Naive thymus-derived CD4-positive, alpha-beta T cell (primary cell): ENCODE measurements around the gene LRCH1. TPM values are rescaled to one million over a fixed set of nuclear protein-coding genes. Genes with fewer than 3 reads are reported as not detected.

Experiments
- ATAC-seq: fragments of 150-1000 bp; cut with Tn5 transposase; 2 replicates; pipeline ENCODE4 v1.10.0; 2021; ENCODE audit warnings: mild to moderate bottlenecking, moderate library complexity
- CTCF ChIA-PET: fragments of 350-600 bp; sonication (Branson Sonifier 250); formaldehyde crosslinking; loops from one replicate; lab custom pipeline; 2021; ENCODE audit warnings: antibody characterized with exemption; lab: Charles Lee
- POLR2A ChIA-PET: fragments of 350-600 bp; sonication (Branson Sonifier 250); formaldehyde crosslinking; loops from one replicate; lab custom pipeline; 2021; ENCODE audit warnings: antibody characterized with exemption, inconsistent platforms; lab: Charles Lee
- DNase-seq, 9 donors: peaks; one replicate each; pipeline versions ENCODE4 v3.0.0 to v3.0.0-alpha.2; 2020 to 2022; ENCODE audit warnings: mixed read lengths in 1 of 9
- H3K27ac ChIP-seq: one replicate; pipeline ENCODE4 v1.7.0; 2013; ENCODE audit warnings: mild to moderate bottlenecking, low read depth, low read length, moderate library complexity
- H3K27me3 ChIP-seq, 2 donors: one replicate each; pipeline ENCODE4 v1.7.0; 2013; ENCODE audit warnings: low read length in 2 of 2, mild to moderate bottlenecking in 2 of 2, moderate library complexity in 2 of 2; ENCODE audit not compliant: control insufficient read depth in 2 of 2, insufficient read depth in 2 of 2
- H3K36me3 ChIP-seq, 3 experiments: 1 replicate in 2 of 3; 2 replicates in 1 of 3; pipeline ENCODE4 v1.7.0; 2013; ENCODE audit warnings: low read length in 3 of 3, mild to moderate bottlenecking in 3 of 3, moderate library complexity in 1 of 3; ENCODE audit not compliant: insufficient read depth in 3 of 3, control insufficient read depth in 2 of 3
- H3K4me1 ChIP-seq, 2 donors: one replicate each; pipeline ENCODE4 v1.7.0; 2013; ENCODE audit warnings: low read length in 2 of 2, mild to moderate bottlenecking in 2 of 2, moderate library complexity in 1 of 2; ENCODE audit not compliant: control insufficient read depth in 2 of 2, insufficient read depth in 2 of 2
- H3K4me3 ChIP-seq: 2 replicates; pipeline ENCODE4 v1.7.0; 2013; ENCODE audit warnings: mild to moderate bottlenecking, low read length
- H3K9me3 ChIP-seq, 3 experiments: 1 replicate in 2 of 3; 2 replicates in 1 of 3; pipeline ENCODE4 v1.7.0; 2013; ENCODE audit warnings: low read length in 3 of 3; ENCODE audit not compliant: control insufficient read depth in 2 of 3
- H3K27ac Mint-ChIP-seq, 9 donors: one replicate each; pipeline ENCODE4 v1.8.0; 2020 to 2022; ENCODE audit warnings: mixed read lengths in 9 of 9, mild to moderate bottlenecking in 8 of 9, moderate library complexity in 5 of 9, inconsistent platforms in 2 of 9
- H3K27me3 Mint-ChIP-seq, 5 donors: one replicate each; pipeline ENCODE4 v1.8.0; 2021 to 2022; ENCODE audit warnings: mixed read lengths in 5 of 5, mild to moderate bottlenecking in 1 of 5
- H3K36me3 Mint-ChIP-seq, 5 donors: one replicate each; pipeline ENCODE4 v1.8.0; 2020 to 2022; ENCODE audit warnings: mixed read lengths in 5 of 5, mild to moderate bottlenecking in 3 of 5, inconsistent platforms in 1 of 5
- H3K4me1 Mint-ChIP-seq, 7 donors: one replicate each; pipeline ENCODE4 v1.8.0; 2020 to 2022; ENCODE audit warnings: mixed read lengths in 7 of 7, mild to moderate bottlenecking in 3 of 7, inconsistent platforms in 1 of 7
- H3K4me3 Mint-ChIP-seq, 10 donors: one replicate each; pipeline ENCODE4 v1.8.0; 2020 to 2022; ENCODE audit warnings: mild to moderate bottlenecking in 10 of 10, mixed read lengths in 10 of 10, moderate library complexity in 6 of 10, inconsistent platforms in 2 of 10
- H3K9me3 Mint-ChIP-seq, 11 donors: one replicate each; pipeline ENCODE4 v1.8.0; 2020 to 2022; ENCODE audit warnings: mixed read lengths in 11 of 11, mild to moderate bottlenecking in 4 of 11, inconsistent platforms in 1 of 11, moderate library complexity in 1 of 11
- intact Hi-C, 2 donors: fragments of 100-400 bp; cut with micrococcal nuclease; formaldehyde crosslinking; loops; one replicate each; pipeline ENCODE4 v1.15.1; 2023
- polyA plus RNA-seq, 2 donors: library from polyadenylated mRNA; unstranded; fragments of 300-500 nt; fragmentation: Illumina TruSeq; gene quantifications; one replicate each; pipeline ENCODE4 v1.2.3, GENCODE V29; 2021
- total RNA-seq, 6 experiments: library from RNA in 5 of 6; stranded (reverse) in 5 of 6; gene quantifications; 1 replicate in 5 of 6; 2 replicates in 1 of 6; pipeline ENCODE4 v1.2.3 and lab custom pipeline; 2021 to 2026

Gene LRCH1
- total and polyA plus RNA-seq, 7 experiments from 2014 or later = 4.1 to 24.2 (median 15.2) TPM

DNA sequence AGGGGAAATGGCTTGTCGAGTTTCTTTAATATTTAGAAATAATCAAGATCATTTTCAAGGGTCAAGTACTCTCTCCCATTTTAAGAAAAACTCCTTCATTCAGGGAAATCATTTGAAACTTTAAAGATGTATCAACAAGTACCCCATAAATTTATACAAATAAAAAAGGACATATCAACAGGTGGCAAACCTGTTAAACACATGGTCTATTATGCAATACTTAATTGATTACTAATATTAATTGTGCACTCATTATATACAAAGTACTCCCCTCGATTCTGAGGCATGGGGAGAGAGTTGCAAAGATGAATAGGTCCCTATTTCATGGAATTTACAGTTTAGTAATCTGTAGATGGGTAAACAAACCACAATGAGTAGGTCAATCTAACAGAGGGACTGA, 2.1 kb upstream of the LRCH1 start:
- Histone ChIP-seq H3K27me3 (no peaks in the 10 kb centered on the region), H3K9me3 (no peaks in the 10 kb centered on the region), H3K4me1 (peaks cover 25 to 26% of the 10 kb centered on the region in 2 donors), H3K27ac (no peak overlapping the region), H3K4me3 (no peak overlapping the region), H3K36me3 (peaks cover 0 to 7% (median 0%) of the 10 kb centered on the region in 3 experiments)
- POLR2A ChIA-PET = no interaction called here
- DNase-seq (no peak), ATAC-seq (no peak)
- intact Hi-C loops = loop anchor here (1.0 to 10.0 kb wide), 13 partner anchors 58 to 1981 kb away; partner anchors contain the start of genes ZC3H13 (in 2 of the 2), GPALPP1 (in 1 of the 2), LCP1 (in 1 of the 2) and NUDT15 (in 1 of the 2)
- peaks cover 0 to 3% (median 0%) of the 10 kb centered on the region in 5 donors for H3K36me3 Mint-ChIP-seq
- H3K4me1 Mint-ChIP-seq = peaks cover 24 to 34% (median 30%) of the 10 kb centered on the region in 7 donors
- no peaks in the 10 kb centered on the region for H3K9me3 Mint-ChIP-seq
- peaks cover 0 to 14% (median 6%) of the 10 kb centered on the region in 5 donors for H3K27me3 Mint-ChIP-seq
- no peak overlapping the region for H3K27ac Mint-ChIP-seq
- CTCF ChIA-PET = interaction anchor here (1.5 to 4.5 kb wide), 3 partner anchors 16 to 170 kb away, joined by 7 to 53 read pairs (median 7); no protein-coding TSS in a partner anchor
- H3K4me3 Mint-ChIP-seq = peak overlapping the region in 3 of 10 donors; percentile 95 to 97 (median 96)

DNA sequence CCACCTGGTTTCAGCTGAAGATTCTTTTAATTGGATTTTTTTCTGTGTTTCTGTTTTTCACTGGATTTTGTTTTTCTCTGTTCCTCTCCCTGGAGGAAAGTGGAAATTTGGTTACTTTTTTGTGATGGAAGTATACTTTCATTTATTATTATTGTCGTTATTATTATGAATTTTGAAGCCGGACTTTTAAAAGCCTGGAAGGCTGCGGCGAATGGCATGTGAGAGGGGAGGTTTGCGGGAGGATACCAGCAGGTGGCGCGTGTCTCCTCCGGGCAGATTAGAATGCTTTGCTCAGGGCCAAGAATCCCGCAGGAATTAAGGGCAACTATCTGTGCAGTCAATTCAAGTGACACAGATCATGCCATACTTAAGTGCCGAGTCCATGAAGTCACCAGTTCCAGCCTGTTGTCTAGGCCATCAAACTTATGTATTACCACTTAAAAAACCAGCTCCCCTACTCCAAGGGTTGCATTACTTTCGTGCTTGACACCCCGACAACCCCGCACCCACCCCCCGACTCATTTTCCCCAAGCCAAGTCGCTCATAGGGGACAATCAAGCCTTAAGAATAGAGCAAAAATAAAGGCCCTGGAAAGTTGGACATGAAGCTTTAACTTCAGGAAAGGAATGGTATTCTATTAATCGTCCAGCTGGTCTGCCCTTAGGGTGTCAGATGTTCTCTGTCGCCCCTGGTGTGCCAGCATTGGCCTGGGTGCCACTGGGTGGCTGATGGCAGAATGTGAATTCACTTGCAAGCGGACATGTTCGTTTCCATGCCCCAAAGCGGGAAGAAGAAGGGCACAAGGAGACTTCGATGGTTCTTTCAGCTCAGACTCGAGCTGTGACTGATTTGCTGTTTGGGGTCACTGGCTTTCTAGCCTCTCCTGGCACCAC, 1.3 kb upstream of the LRCH1 start:
- Mint-ChIP-seq H3K9me3 (no peaks in the 10 kb centered on the region), H3K27me3 (peaks cover 0 to 14% (median 6%) of the 10 kb centered on the region in 5 donors), H3K4me1 (peaks cover 27 to 43% (median 38%) of the 10 kb centered on the region in 7 donors), H3K27ac (peak overlapping the region in 7 of 9 donors; percentile 62 to 95 (median 89)), H3K36me3 (peaks cover 0 to 3% (median 0%) of the 10 kb centered on the region in 5 donors), H3K4me3 (peak overlapping the region; percentile 92 to 99 (median 95))
- Histone ChIP-seq H3K36me3 (peaks cover 0 to 7% (median 0%) of the 10 kb centered on the region in 3 experiments), H3K4me1 (peaks cover 26 to 29% of the 10 kb centered on the region in 2 donors), H3K27ac (no peak overlapping the region), H3K4me3 (peak overlapping the region; percentile 68), H3K27me3 (no peaks in the 10 kb centered on the region), H3K9me3 (no peaks in the 10 kb centered on the region)
- ChIA-PET POLR2A (interaction anchor here (1.6 kb wide), 1 partner anchor 26 kb away, joined by 6 read pairs; no protein-coding TSS in a partner anchor), CTCF (interaction anchor here (0.6 to 4.5 kb wide), 28 partner anchors 10 to 744 kb away, joined by 3 to 53 read pairs (median 4); no protein-coding TSS in a partner anchor)
- DNase-seq (peak; percentile 21 to 63 (median 48)), ATAC-seq (no peak)
- intact Hi-C loops = loop anchor here (1.0 to 10.0 kb wide), 13 partner anchors 58 to 1981 kb away; partner anchors contain the start of genes ZC3H13 (in 2 of the 2), GPALPP1 (in 1 of the 2), LCP1 (in 1 of the 2) and NUDT15 (in 1 of the 2)

GRCh38 chr13:46552303-46552682, 677 bp upstream of the LRCH1 start:
- peak overlapping the region; percentile 62 to 95 (median 89) for H3K27ac Mint-ChIP-seq
- peaks cover 27 to 49% (median 44%) of the 10 kb centered on the region in 7 donors for H3K4me1 Mint-ChIP-seq

DNA sequence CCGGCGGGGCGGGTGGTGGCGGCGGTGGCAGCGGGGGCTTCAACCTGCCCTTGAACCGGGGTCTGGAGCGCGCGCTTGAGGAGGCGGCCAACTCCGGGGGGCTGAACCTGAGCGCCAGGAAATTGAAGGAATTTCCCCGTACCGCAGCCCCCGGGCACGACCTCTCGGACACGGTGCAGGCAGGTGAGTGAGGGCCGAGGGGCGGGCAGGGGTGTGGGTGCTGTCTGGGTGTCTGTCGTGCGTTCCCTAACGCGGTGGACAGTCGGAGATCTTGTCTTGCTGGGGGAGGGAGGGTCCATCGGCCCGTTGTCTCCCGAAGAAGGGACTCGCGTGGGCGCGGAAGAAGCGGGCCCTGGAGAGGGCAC, 533 bp downstream of the LRCH1 start:
- peaks cover 0 to 7% (median 0%) of the 10 kb centered on the region in 5 donors for H3K36me3 Mint-ChIP-seq
- peaks cover 0 to 7% (median 0%) of the 10 kb centered on the region in 3 experiments for H3K36me3 ChIP-seq
- ATAC-seq (no peak), DNase-seq (no peak)
- H3K27me3 Mint-ChIP-seq = peaks cover 0 to 12% (median 3%) of the 10 kb centered on the region in 5 donors
- peak overlapping the region; percentile 90 for H3K4me3 ChIP-seq
- POLR2A ChIA-PET = interaction anchor here (1.0 to 1.6 kb wide), 2 partner anchors 10 to 25 kb away, joined by 3 to 6 read pairs; no protein-coding TSS in a partner anchor
- no peaks in the 10 kb centered on the region for H3K9me3 ChIP-seq
- H3K4me3 Mint-ChIP-seq = peak overlapping the region; percentile 92 to 99 (median 95)
- no peaks in the 10 kb centered on the region for H3K9me3 Mint-ChIP-seq
- intact Hi-C loops = loop anchor here (1.0 to 10.0 kb wide), 13 partner anchors 40 to 1979 kb away; partner anchors contain the start of genes ZC3H13 (in 2 of the 2), GPALPP1 (in 1 of the 2), LCP1 (in 1 of the 2) and NUDT15 (in 1 of the 2)
- peak overlapping the region; percentile 82 for H3K27ac ChIP-seq
- CTCF ChIA-PET = no interaction called here
- peak overlapping the region in 8 of 9 donors; percentile 60 to 96 (median 84) for H3K27ac Mint-ChIP-seq
- peaks cover 32 to 56% (median 49%) of the 10 kb centered on the region in 7 donors for H3K4me1 Mint-ChIP-seq
- H3K27me3 ChIP-seq = no peaks in the 10 kb centered on the region
- peaks cover 26 to 29% of the 10 kb centered on the region in 2 donors for H3K4me1 ChIP-seq

More at GRCh38 chr13:46552303-46552682, 677 bp upstream of the LRCH1 start:
- Mint-ChIP-seq H3K9me3 (no peaks in the 10 kb centered on the region), H3K36me3 (peaks cover 0 to 3% (median 0%) of the 10 kb centered on the region in 5 donors), H3K4me3 (peak overlapping the region; percentile 92 to 99 (median 95)), H3K27me3 (peaks cover 0 to 14% (median 6%) of the 10 kb centered on the region in 5 donors)
- no peaks in the 10 kb centered on the region for H3K27me3 ChIP-seq
- ATAC-seq = no peak
- intact Hi-C loops = loop anchor here (2.0 to 10.0 kb wide), 10 partner anchors 367 to 1980 kb away; partner anchors contain the start of genes ZC3H13 (in 2 of the 2), GPALPP1 (in 1 of the 2), LCP1 (in 1 of the 2) and NUDT15 (in 1 of the 2)
- ChIA-PET POLR2A (interaction anchor here (1.6 kb wide), 1 partner anchor 26 kb away, joined by 6 read pairs; no protein-coding TSS in a partner anchor), CTCF (interaction anchor here (0.5 to 4.5 kb wide), 29 partner anchors 9 to 745 kb away, joined by 3 to 53 read pairs (median 4); no protein-coding TSS in a partner anchor)
- H3K27ac ChIP-seq = peak overlapping the region; percentile 82
- peak overlapping the region; percentile 68 for H3K4me3 ChIP-seq
- peak in 2 of 9 donors; percentile 3 to 7 for DNase-seq
- no peaks in the 10 kb centered on the region for H3K9me3 ChIP-seq
- peaks cover 26 to 29% of the 10 kb centered on the region in 2 donors for H3K4me1 ChIP-seq
- peaks cover 0 to 7% (median 0%) of the 10 kb centered on the region in 3 experiments for H3K36me3 ChIP-seq

- peak overlapping the region; percentile 92 to 99 (median 95) for H3K4me3 Mint-ChIP-seq
- H3K27ac Mint-ChIP-seq = peak overlapping the region; percentile 70 to 96 (median 88)
- H3K36me3 Mint-ChIP-seq = peaks cover 0 to 7% (median 0%) of the 10 kb centered on the region in 5 donors
- DNase-seq = peak; percentile 52 to 77 (median 64)
- Histone ChIP-seq H3K27ac (peak overlapping the region; percentile 82), H3K4me3 (peak overlapping the region; percentile 90), H3K9me3 (no peaks in the 10 kb centered on the region), H3K27me3 (no peaks in the 10 kb centered on the region), H3K4me1 (peaks cover 26 to 29% of the 10 kb centered on the region in 2 donors), H3K36me3 (peaks cover 0 to 7% (median 0%) of the 10 kb centered on the region in 3 experiments)
- H3K9me3 Mint-ChIP-seq = no peaks in the 10 kb centered on the region
- peaks cover 0 to 5% (median 0%) of the 10 kb centered on the region in 5 donors for H3K27me3 Mint-ChIP-seq
- CTCF ChIA-PET = no interaction called here
- POLR2A ChIA-PET = no interaction called here
- peak; percentile 77 for ATAC-seq
- peaks cover 32 to 61% (median 55%) of the 10 kb centered on the region in 7 donors for H3K4me1 Mint-ChIP-seq
- intact Hi-C loops = loop anchor here (1.0 to 10.0 kb wide), 18 partner anchors 15 to 1978 kb away; partner anchors contain the start of genes ESD (in 2 of the 2), ZC3H13 (in 2 of the 2), GPALPP1 (in 1 of the 2) and LCP1 (in 1 of the 2)
Measured at GRCh38 chr13:46553886-46554858, 1.2 kb downstream of the LRCH1 start.
